GM23248 (cell line): ENCODE data around the gene KEAP1.

Experiments
- EZH2 ChIP-seq: fragments of 200-600 bp; sonication (generic); IDR thresholded peaks from 2 replicates; pipeline ENCODE4 v1.6.1; 2018; ENCODE audit warnings: antibody characterized with exemption, mild to moderate bottlenecking; ENCODE audit not compliant: insufficient read depth, poor library complexity, severe bottlenecking
- EZH2phosphoT487 ChIP-seq: fragments of 200-600 bp; sonication (generic); IDR thresholded peaks from 2 replicates; pipeline ENCODE4 v1.6.1; 2018; ENCODE audit warnings: antibody characterized with exemption, moderate library complexity, mild to moderate bottlenecking, low read depth; ENCODE audit not compliant: insufficient read depth

DNA sequence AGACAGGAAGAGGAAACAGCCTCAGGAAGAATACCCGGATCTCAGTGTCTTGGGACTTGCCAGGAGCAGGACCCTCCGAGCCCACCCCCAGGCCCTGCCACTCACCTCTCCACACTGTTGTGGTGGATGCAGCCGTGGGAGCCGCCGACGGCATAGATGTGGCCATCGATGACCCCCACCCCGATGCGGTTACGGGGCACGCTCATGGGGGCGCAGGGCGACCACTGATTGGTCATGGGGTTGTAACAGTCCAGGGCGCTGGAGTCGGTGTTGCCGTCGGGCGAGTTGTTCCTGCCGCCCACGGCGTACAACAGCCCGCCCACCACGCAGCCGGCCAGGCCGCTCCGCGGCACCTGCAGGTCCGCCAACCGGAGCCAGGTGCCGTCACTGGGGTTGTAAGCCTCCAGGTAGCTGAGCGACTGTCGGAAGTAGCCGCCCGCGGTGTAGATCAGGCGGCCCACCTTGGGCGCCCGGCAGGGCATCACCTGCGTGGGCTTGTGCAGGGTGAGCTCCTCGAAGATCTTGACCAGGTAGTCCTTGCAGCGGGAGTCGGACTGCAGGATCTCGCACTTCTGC lies 11.6 kb downstream of the KEAP1 start:
- no peak for TF ChIP-seq EZH2
- TF ChIP-seq EZH2phosphoT487: no peak
